GM19463 (cell line): ENCODE data around the gene TACC2.

Experiments used
- ATAC-seq: cut with Tn5 transposase; IDR thresholded peaks from one replicate; pipeline ENCODE4 v1.9.1; 2021; ENCODE audit warnings: mild to moderate bottlenecking, moderate library complexity; ENCODE audit not compliant: unreplicated experiment

Gene TACC2

DNA sequence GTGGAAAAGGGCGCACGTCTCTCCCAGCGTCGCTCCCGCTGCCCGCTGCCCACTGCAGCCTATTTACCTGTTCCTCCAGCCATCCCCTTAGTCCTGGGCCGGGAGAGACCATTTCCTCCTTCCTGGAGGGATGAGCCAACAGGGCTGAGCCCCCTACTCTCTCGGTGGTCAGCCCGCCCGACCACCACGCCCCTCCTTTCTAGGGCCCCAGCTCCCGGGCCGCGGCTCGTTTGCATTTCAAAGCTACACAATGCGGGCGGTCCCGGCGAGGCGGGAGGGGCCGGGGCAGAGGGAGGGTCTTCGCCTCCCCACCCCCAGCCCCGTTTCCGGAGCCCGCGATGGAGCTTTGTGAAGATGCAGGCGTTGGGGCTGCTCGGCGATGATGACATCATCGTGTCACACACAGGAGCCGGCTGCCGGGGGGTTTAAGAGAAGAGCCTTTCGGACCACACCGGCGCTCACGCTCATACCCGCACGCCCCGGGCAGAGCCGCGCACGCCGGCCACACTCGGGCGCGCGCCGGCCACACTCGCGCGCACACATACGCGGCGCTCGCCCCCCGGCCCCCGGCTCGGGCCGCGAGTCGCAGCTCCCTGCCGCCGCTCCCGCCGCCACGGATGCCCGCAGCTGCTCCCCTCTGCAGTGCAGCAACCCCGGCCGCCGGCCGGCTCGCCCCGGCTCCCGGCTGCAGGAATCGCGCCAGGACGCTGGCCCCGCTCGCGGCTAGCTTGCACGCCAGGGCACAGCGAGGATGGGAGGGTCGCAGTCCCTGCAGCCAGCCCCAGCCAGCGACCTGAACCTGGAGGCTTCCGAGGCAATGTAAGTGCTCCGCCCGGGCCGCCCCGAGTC is 174.4 kb downstream of the TACC2 start:
- no peak for ATAC-seq

DNA sequence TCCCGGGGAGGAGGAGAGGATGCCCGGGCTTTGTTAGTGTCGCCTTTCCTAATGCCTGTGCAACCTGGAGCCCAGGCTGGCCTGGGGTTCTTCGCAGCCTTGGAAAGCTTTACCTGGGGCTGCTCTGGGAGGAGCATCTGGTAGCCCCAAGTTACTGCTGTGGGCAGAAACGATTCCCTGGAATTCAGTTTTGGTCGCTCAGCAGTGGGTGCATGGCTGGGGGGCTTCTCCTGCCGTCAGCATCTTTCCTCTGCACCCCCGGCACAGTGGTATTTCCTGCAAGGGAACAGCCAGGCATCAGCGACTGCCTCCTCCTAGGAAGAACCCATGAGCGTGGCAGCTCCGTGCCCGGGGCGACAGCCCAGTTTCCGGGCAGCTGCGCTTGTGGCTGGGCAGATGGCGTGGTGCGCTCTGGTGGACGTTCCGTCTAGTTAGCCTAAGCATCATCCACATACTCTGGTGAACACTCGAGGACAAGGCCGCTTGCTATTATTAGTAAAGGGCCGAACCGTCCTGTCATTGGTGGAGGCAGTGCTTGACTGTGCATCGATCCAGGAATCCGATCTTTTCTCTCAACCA is 175.1 kb downstream of the TACC2 start:
- no peak for ATAC-seq

DNA sequence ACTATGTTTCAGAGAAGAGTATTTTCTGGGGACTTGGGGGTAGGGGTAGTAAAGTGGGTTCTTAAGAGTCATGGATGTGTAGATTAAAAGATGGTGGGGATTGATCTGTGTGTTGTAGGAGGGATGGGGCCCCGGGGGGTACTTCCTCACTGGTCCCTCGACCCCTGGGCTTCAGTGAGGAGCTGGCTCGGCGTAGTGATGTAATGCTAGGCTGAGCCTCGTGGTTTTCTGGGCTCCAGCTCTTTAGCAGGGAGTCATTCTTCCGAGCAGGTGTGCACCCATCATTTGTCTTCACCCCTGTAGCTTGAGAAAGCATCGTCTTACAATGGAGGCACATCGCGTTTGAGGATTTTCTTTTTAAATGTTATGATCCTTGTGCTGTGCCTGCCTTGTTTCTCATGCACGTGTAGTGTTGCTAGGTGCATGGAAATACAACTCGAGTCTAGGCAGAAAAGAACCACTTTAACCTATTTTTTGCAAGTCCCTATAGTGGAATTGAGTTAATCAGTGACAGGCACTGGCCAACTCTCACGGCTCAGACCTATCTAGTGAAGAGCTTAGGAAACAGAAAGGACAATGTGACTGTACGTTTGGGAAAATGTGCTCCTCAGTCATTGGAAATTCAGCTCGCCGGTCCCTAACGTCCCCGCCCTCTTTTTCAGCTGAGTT is 176.0 kb downstream of the TACC2 start:
- no peak for ATAC-seq

DNA sequence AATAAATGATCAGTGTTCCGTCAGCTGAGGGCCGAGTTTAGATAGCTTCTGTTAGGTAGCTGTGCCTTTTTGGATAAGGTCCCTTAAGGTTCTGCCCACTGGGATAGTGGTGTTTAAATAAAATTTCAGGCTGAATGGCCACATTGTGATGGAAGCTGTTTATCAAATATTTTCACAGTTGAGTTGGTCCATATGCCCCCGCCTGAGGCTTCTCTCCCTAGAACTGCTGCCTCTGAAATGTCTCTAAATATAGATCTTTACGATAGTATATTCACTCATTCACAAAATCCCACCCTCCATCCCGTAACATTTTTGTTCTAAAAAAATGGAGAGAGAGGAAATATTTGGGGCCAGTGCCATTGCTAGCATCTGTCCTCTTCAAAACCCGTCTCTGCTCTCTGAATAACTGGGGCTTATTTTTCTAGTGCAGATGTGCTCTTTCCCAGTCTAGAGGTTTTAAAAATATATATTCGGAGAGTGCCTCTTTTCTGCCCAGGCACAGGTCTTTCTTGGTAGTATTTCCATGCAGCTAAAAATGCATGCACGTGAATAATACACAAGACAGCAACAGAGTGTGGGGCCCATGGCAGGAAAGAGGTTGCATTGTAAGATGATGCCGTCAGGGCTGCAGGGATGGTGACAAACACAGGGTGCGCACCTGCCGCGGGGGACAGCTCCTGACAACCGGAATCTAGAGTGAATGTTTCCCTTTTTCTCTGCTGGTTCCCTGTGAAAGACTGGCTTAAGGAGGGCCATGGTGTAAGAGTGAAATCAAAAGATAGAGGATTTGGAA is 176.7 kb downstream of the TACC2 start:
- ATAC-seq: no peak

DNA sequence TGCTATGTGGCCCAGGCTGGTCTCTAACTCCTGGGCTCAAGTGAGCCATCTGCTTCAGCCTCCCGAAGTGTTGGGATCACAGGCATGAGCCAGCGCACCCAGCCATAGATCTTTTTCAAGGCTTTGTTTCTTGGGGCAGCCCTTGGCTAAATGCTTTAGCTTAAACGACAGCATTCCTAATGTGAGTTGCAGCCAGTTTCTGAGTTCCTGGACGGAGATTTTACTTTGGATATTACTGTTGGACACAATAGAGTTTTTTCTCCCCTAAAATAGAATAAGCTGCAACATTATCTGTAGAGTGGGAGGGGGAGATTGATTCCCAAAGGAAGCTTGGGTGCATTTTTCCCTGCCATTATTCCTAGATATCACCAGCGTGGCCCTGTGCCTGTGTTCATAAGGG is 179.1 kb downstream of the TACC2 start:
- no peak for ATAC-seq

DNA sequence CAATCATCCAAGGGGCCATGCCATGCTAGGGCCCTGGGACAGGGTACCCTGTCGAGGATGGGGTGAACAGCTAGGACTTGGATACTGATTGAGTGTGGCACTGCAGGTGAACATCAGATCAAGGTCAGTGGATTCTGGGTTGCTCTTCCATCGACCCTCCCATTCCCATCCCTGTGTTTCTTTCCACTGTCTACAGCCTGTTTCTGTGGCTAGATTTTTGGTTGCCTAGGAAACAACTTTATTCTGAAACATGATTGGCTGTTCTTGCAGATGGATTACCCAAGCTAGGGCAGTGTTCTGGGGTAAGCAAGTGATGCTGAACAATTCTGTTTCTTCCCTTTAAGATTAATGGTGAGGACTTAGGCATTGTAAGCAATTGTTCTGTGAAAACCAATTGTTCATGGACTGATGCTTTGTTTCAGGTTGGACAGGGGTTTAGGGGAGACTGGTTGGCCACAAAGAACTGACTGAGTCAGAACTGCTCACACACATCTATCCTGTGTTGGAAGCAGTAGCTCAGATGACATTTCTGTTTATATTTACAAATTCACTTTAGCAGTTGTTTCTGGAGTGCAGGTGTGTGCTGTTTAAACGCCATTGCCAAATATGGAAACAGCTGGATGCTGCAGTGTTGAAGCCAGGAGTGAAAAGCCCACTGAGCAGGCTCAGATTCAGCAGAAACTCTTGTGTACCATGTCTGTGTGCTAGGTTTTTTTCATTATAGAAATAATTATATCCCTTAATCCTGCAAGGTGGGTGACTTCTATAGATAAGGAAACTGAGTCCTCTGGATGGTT is 179.8 kb downstream of the TACC2 start:
- no peak for ATAC-seq

DNA sequence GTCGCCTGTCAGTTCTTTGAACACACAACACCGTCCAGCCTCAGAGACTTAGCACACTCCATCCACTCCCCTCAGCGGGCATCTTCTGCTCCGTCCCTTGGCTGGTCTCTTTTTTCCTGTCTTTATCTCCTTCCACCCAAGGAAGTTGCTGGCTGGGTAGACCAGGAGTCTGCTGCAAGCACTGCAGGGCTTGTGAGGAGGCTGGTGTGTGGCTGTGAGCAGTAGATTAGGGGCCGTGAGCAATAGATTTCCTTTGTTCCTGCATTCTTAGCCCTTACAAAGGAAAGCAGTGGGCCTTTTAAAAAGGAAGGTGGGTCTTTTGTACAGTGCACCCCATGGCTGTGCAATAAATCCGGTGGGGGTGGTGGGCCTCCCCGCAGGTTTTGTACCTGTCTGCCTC is 181.8 kb downstream of the TACC2 start:
- ATAC-seq: no peak

DNA sequence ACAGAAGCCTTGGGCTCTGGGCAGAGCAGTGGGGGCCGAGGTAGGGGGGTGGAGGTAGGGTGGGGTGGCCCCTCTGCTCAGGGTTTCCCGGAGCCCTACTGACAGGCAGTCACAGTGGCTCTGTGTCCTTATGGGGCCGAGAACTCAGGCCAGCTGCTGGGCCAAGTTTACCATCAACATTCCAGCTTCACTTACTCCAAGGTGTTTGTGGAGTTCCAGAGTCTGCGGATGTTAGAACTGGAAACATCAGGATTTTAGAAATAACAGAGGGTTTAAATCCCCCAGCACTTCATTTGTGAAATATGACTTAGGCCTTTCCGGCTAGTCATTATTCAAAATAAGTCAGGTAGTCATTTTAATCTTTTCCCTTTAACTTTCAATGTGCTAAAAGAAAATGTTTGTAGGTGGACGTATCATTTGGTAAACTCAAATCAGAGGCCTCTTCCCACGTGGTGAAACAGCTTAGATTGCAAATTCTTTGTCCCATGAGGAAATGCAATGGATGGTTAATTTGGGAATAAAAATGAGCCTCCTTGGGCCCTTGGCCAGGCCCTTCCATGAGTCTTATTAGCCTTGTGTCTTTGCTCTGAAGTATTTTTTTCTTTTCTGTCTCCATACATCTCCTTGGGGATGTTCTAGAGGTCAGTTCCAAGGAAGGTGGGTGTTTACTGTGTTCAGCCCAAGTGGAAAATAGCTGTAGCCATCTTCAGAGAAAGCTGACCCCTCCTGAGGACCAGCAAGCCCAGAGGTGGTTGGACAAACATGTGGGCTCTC is 182.5 kb downstream of the TACC2 start:
- ATAC-seq: no peak

DNA sequence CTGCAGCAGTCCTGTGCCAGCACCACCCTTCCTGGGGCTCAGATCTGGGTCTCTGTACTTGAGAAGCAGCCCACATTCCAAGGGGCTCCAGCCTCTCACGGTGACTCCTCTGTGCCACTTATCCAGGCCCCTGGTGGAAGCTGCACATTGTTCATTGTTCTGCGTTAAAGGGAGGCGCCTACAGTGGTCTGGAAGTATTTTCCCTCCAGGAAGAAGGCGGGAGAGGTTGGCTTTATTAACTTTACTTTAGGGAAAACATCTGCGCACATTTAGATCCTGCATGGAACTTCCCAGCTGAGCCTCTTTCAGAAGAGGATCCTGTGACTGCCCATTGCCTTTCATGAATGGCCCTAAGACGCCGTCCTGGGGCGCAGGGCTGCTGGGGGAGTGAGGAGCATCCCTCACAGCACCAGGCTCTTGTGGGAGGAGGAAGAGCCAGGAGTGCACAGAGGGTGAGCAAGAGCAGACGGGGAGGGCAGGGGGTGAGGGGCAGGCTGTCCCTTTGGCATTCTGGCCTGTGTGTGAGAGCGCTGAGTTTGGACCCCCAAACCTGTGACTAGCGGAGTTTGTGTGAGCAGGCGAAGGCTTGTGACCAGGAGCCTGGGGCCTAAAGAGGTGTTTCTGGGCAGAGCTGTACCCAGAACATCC is 183.5 kb downstream of the TACC2 start:
- no peak for ATAC-seq

DNA sequence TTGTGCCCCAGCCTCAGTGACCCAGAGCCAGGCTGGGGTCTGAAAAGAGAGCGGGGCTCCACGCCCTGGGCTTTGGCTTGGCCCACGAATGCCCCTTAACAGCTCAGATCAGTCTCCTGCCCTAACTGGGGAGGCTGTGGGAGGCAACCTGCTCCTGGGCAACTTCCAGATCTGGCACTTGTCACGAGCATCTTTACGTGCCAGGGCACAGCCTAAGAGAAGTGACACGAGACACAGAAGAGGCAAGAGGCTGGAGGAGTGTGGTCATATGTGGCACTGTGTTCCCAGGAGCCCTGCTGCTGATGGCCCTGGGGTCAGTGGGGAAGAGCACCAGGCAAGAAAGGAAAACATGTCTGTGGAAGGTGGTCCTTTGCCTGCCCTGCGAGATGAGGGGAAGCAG is 184.4 kb downstream of the TACC2 start:
- ATAC-seq: no peak

DNA sequence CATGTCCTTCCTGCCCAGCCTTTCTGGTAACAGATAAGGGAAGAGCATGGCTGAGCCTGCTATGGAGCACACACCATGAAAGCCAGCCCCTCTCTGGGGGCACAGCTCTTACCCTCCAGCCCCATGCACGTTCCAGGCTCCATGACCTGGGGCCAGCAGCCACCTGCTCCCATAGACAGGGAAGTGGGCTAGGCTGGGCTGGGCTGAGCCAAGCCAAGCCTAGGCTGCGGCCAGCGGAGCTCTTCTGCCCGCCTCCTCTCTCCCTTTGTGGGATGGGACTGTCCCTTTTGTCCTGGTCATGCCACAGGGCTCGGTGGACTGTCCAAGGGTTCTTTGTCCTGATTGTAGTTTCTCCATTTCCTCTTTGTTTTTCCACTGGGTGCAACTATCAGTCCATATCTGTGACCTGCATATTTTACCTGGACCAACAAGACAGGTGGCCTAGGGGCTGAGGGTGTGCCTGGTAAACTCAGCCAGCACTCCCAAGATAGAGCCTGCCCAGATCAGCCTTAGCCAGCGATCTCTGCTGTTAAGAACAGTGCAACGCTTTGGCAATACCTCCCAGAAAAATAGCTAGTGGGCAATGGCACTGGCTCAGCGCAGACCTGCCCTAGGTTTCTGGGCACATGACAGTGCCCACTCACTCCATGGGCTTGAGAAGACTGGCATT is 184.9 kb downstream of the TACC2 start:
- no peak for ATAC-seq

DNA sequence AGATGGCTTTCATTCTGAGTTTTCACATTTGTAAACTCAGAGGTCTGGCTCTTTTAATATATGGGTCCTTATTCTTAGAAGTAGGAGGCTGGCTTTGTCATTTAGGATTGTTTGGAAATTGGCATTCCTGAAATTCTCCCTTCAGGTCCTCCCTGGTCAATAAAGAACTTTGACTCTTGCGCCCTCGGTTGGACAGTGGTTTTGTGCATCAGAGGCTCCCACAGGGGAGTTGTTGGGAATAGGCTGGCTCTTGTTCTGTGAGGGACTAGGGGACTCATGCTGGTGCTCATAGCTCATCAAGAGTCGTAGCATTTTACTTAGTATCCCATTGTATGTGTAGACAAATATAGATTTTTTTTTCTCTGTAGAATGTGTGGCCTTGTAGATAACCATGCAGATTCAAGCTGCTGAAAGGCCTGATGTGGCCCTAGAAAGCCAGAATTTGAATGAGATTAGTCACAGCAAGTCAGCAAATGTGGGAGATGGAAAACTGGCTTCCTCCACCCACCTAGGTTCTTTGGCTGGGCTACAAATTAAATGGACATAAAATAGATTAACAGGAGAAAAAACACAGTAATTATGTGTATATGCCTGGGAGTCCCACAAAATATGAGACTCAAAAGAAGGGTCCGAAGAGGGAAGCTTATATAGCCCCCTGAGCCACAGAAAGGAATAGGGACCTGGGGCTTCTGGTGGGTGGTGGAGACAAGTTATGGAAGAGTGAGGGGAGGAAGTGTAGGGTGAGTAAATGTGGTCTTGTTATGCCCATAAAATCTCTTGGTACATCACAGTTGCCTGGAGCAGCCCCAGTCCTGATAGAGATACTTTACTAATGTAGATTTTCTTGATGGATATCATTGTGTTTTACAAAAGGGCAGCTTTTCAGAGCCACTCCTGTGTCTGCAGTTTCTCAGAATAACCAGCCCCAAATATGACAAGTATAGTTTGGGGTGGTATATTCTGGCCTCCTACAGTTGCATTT is 187.6 kb downstream of the TACC2 start:
- ATAC-seq: no peak

DNA sequence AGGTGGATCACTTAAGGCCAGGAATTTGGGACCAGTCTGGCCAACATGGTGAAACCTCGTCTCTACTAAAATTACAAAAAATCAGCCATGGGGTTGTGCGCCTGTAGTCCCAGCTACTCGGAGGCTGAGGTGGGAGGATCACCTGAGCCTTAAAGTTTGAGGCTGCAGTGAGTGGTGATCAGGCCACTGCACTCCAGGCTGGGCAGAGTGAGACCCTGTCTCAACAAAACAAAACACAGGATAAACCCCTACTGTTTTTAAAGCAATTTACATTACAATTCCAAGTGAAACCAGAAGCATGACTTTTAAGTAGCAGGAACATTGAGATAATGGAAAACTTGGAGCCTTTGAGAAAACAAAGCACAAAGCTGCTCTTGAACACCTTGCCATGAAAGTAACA is 189.7 kb downstream of the TACC2 start:
- no peak for ATAC-seq

DNA sequence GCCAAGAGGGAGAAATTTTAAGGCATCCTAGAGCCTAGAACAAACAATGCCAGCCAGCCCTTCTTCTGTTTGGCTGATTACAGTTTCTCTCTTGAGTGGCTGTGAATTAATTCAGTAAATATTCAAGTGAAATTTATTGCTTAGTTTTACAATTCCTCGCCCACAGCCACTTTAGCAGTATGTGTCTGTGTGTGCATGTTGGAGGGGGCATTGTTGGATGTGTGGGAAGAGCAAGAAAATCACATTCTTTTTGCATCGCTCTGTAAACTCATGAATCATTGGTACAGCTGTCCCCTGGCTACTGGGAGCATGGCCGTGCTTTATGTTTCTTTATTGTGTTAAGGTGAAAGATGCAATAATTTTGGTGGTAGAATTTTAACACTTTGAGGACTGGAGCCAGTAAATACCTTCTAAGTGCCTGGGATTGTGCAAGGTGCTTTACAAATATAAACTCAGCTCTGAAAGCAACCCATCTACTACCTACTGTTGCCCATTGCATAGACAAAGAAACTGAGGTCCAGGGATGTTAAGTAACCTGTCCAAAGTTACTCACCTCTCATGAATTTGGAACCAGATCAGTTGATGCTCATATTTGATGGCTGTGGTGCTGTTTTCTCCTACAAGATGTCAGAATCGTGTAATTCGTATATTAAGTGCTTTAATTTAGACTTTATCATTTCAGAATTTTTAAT is 192.2 kb downstream of the TACC2 start:
- ATAC-seq: no peak

DNA sequence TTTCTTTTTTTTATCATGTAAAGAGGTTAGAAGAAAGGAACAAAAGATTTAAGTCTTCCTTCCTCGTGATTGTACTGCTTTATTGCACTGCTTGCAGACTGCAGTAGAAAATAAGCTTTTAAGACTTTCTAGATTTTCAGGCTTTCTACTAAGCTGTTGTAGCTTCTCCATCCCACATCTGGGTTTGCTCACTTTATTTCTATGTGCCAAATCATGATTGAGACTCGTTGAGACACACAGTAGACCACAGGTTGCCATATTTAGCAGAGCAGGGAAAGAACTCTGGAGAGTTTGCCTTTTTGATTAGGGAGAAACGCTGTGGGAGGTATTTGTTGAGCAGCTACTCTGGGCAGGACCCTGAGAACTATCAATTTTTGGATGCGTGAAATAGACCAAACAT is 192.9 kb downstream of the TACC2 start:
- ATAC-seq: no peak

DNA sequence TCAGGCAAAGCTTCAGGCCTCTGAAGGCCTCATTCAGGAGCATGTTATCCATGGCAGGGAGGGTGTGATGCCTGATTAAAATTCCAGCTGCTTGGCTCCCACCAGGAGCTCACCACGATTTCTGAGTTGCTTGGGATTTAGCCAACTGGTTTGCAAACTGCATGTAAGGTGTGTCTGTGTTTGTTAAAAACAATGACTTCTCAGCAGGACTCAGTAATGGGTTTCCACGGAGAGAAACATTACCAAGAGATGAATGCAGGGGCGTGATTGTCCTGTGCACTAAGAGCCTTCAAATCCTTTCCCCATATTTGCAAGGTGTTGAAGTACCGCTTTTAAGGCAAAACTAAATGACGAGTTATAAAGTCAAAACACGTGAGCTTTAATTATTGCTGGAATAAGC is 193.3 kb downstream of the TACC2 start:
- ATAC-seq: no peak

DNA sequence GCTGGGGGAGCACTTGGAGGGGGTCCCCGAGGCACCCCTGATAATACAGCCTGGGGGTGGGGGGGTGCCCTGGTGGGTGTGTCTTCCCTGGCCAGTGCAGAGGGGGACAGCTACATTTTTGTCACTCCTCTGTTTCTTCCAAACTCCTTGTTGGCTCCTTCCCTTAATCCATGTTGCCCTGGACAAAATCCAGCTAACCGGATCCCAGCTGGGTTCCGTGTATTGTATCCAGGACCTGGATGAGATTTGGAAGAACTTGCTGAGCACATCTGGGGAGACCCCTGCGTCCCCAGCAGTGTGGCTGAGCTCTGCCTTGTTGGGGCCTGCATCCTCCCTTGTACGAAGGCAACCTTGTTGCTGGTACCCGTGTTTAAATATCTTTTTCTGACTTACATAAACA is 195.3 kb downstream of the TACC2 start:
- no peak for ATAC-seq
